Heart right ventricle (tissue), 16 donors: ENCODE data around the gene GRIK2. TPM values are rescaled to one million over a fixed set of nuclear protein-coding genes. Genes with fewer than 3 reads are reported as not detected.
"Not testable (repeated sequence)": the region's sequence is repeated elsewhere in the genome, so short reads cannot be mapped to it uniquely, and the experiment has no call there.

Experiments
- ATAC-seq, 8 donors: fragments of 200-7000 bp; cut with Tn5 transposase; one replicate each; pipeline ENCODE4 v1.9.1; 2020; ENCODE audit warnings: mild to moderate bottlenecking in 8 of 8, moderate library complexity in 8 of 8, moderate number of reproducible peaks in 1 of 8
- DNase-seq, 2 donors: peaks; one replicate each; pipeline ENCODE4 v3.0.0-alpha.2; 2020
- H3K27ac ChIP-seq, 10 donors: fragments of 200-600 bp; sonication (generic) in 2 of 10; one replicate each; pipeline versions ENCODE4 v1.5.0 to v1.8.0; 2020 to 2022; ENCODE audit warnings: mild to moderate bottlenecking in 3 of 10
- H3K27me3 ChIP-seq, 7 donors: fragments of 200-600 bp; one replicate each; pipeline ENCODE4 v1.8.0; 2021 to 2022; ENCODE audit warnings: mild to moderate bottlenecking in 2 of 7
- H3K36me3 ChIP-seq, 9 donors: fragments of 200-600 bp; sonication (generic) in 1 of 9; one replicate each; pipeline versions ENCODE4 v1.5.0 to v1.8.0; 2020 to 2022; ENCODE audit warnings: mild to moderate bottlenecking in 2 of 9
- H3K4me1 ChIP-seq, 9 donors: fragments of 200-600 bp; sonication (generic) in 1 of 9; one replicate each; pipeline versions ENCODE4 v1.5.0 to v1.8.0; 2020 to 2022; ENCODE audit warnings: mild to moderate bottlenecking in 4 of 9
- H3K4me3 ChIP-seq, 10 donors: fragments of 200-600 bp; sonication (generic) in 2 of 10; one replicate each; pipeline versions ENCODE4 v1.5.0 to v1.8.0; 2020 to 2022; ENCODE audit warnings: mild to moderate bottlenecking in 7 of 10, moderate library complexity in 2 of 10
- H3K9me3 ChIP-seq, 11 donors: fragments of 200-600 bp in 10 of 11; sonication (generic) in 2 of 11; one replicate each; pipeline versions ENCODE4 v1.5.0 to v1.8.0; 2013 to 2022; ENCODE audit warnings: mild to moderate bottlenecking in 2 of 11, control low read depth in 1 of 11, moderate library complexity in 1 of 11
- CTCF ChIP-seq, 9 donors: fragments of 200-600 bp; sonication (generic) in 2 of 9; IDR thresholded peaks; one replicate each; pipeline versions ENCODE4 v1.5.0 to v1.8.0; 2021 to 2022; ENCODE audit warnings: antibody characterized with exemption in 9 of 9, mild to moderate bottlenecking in 5 of 9, moderate library complexity in 1 of 9
- WGBS, 2 donors: extraction: QIAGEN DNeasy Blood & Tissue Kit; methylation state at CpG; one replicate each; pipeline ENCODE4 v1.1.7; 2013; ENCODE audit warnings: inconsistent platforms in 1 of 2; 5-methylcytosine and 5-hydroxymethylcytosine counted together
- intact Hi-C, 10 donors: fragments of 100-400 bp; cut with DNase I; formaldehyde crosslinking; loops; one replicate each; pipeline versions ENCODE4 v1.11.1 to v1.14.2; 2022
- polyA plus RNA-seq, 2 donors: library from polyadenylated mRNA; stranded (reverse); fragments of 200-250 nt; gene quantifications; one replicate each; pipeline ENCODE4 v1.2.3, GENCODE V29; 2013
- total RNA-seq, 10 donors: library from RNA; stranded (reverse); fragmentation: NEBNext Ultra II Directional in 3 of 10; extraction: Animal tissue kit (Norgen Biotek cat#: 25700) in 3 of 10; gene quantifications; one replicate each; pipeline versions ENCODE4 v1.2.1 to v1.2.4, GENCODE V29; 2021 to 2023
- donor health status: Arrhythmogenic right ventricular cardiomyopathy.
- donor health status: ischemic (EF 13 %, LVEDD 7.1; RV severe dilation, severe dysfunction).
- donor health status: healthy with polysubstance abuse.
- donor health status: DM: no; HTN: yes; CAD: no.
- donor health status: DM: no; HTN: no; CAD: no.
- donor health status: ischemic (EF 25% LVEDD 6.9; RV normal size, moderate dysfunction).
- donor health status: ischemic (EF 25% LVEDD 5.7; RV mildly dilated, moderate dysfunction).
- donor health status: healthy.
- donor health status: DM: yes; HTN: yes; CAD: no.
- donor health status: Ischemic cardiomyopathy.
- donor health status: ischemic (EF 35%, LVEDD 5.7; RV mildly dilated, moderate dysfunction).
- donor health status: nonischemic (EF 11% LVEDD 7.7; RV severe dilation, severe dysfunction).
- donor health status: DM: yes; HTN: yes; CAD: no.
- donor health status: PGD.
- donor health status: ischemic (EF 29% LVEDD 5.4; RV normal size, mild dysfunction).
- donor health status: nonischemic (EF 23%, LVEDD 6.1; RV moderate dilation, normal function).

Gene GRIK2
- total and polyA plus RNA-seq, 12 donors, result 0.13 to 7.0 (median 2.5) TPM

GRCh38 chr6:101352316-101352715 lies 41.2 kb upstream of the GRIK2 start:
- Histone ChIP-seq H3K4me3 (no peak overlapping the region), H3K27me3 (no peaks in the 10 kb centered on the region), H3K4me1 (no peaks in the 10 kb centered on the region), H3K27ac (no peak overlapping the region), H3K9me3 (peaks cover 0 to 4% (median 0%) of the 10 kb centered on the region in 11 donors), H3K36me3 (no peaks in the 10 kb centered on the region)
- no peak for ATAC-seq
- 42 to 55% methylated on average over 4 of the region's 4 CpGs for WGBS, 2 donors
- no peak for DNase-seq
- no peak for TF ChIP-seq CTCF (IDR thresholded peaks at IDR 0.05)
- intact Hi-C loops, result no loop called here

GRCh38 chr6:101365181-101365580 lies 28.3 kb upstream of the GRIK2 start:
- Histone ChIP-seq H3K4me1 (no peaks in the 10 kb centered on the region), H3K36me3 (no peaks in the 10 kb centered on the region), H3K4me3 (no peak overlapping the region), H3K9me3 (no peaks in the 10 kb centered on the region), H3K27ac (no peak overlapping the region), H3K27me3 (no peaks in the 10 kb centered on the region)
- intact Hi-C loops, result no loop called here
- 73 to 76% methylated on average over 4 of the region's 4 CpGs for WGBS, 2 donors
- ATAC-seq (no peak), DNase-seq (no peak)
- TF ChIP-seq CTCF (IDR thresholded peaks at IDR 0.05), result no peak

- intact Hi-C loops, result no loop called here
- TF ChIP-seq CTCF (IDR thresholded peaks at IDR 0.05), result no peak
- Histone ChIP-seq H3K9me3 (no peaks in the 10 kb centered on the region), H3K27me3 (no peaks in the 10 kb centered on the region), H3K27ac (no peak overlapping the region), H3K36me3 (no peaks in the 10 kb centered on the region), H3K4me3 (no peak overlapping the region), H3K4me1 (no peaks in the 10 kb centered on the region)
- 39 to 56% methylated on average over 2 of the region's 2 CpGs for whole genome bisulfite sequencing, 2 donors
- DNase-seq, result no peak
- ATAC-seq, result no peak
Measured at GRCh38 chr6:101379926-101380325, 13.6 kb upstream of the GRIK2 start.

- H3K36me3 ChIP-seq, result no peaks in the 10 kb centered on the region
- H3K4me3 ChIP-seq, result no peak overlapping the region
- H3K27me3 ChIP-seq, result no peaks in the 10 kb centered on the region
- no peak for TF ChIP-seq CTCF (IDR thresholded peaks at IDR 0.05)
- no peaks in the 10 kb centered on the region for H3K4me1 ChIP-seq
- H3K27ac ChIP-seq, result no peak overlapping the region
- ATAC-seq (no peak), DNase-seq (no peak)
- H3K9me3 ChIP-seq, result no peaks in the 10 kb centered on the region
- intact Hi-C loops, result no loop called here
- WGBS, 2 donors, result 71 to 77% methylated on average over 2 of the region's 2 CpGs
Measured at GRCh38 chr6:101380897-101381630, 12.4 kb upstream of the GRIK2 start.

- H3K9me3 ChIP-seq, DNase-seq, H3K27ac ChIP-seq, H3K4me3 ChIP-seq, intact Hi-C loops, H3K36me3 ChIP-seq, H3K27me3 ChIP-seq, ATAC-seq, H3K4me1 ChIP-seq: not testable (repeated sequence)
- WGBS, 2 donors, result 95 to 98% methylated on average over 5 of the region's 5 CpGs
Measured at GRCh38 chr6:101383747-101384146, 9.8 kb upstream of the GRIK2 start.
